C4-2B (cell line): ENCODE results near the gene TMEM178A.

Experiments
- ZFX ChIP-seq: fragments of 450-650 bp; IDR thresholded peaks from 2 replicates; pipeline ENCODE4 v1.6.1; 2017
- TF ChIP-seq, protein P1 (sequence below): fragments of 450-650 bp; conservative IDR thresholded peaks from 2 replicates; pipeline ENCODE4 v1.5.1; 2017; ENCODE audit warnings: mild to moderate bottlenecking

DNA sequence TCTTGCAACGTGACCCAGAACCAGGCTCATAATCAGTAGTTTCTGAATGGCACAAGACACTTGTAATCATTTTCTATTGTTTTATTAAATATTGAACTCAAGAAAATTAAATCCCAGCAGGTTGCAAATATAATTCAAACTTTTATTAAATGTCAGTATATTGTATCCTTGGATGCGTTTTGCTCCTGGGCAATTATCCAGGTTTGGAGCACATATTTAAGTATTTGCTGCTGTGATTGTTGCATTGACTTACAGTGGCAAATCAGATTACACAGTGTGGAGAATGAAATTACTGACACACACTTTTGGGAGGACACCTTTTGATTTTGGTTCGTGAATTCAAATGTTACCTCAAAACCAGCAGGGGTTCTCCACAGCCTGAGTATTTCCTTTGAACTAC is 27.1 kb upstream of the TMEM178A start:
- TF ChIP-seq, protein P1, sequence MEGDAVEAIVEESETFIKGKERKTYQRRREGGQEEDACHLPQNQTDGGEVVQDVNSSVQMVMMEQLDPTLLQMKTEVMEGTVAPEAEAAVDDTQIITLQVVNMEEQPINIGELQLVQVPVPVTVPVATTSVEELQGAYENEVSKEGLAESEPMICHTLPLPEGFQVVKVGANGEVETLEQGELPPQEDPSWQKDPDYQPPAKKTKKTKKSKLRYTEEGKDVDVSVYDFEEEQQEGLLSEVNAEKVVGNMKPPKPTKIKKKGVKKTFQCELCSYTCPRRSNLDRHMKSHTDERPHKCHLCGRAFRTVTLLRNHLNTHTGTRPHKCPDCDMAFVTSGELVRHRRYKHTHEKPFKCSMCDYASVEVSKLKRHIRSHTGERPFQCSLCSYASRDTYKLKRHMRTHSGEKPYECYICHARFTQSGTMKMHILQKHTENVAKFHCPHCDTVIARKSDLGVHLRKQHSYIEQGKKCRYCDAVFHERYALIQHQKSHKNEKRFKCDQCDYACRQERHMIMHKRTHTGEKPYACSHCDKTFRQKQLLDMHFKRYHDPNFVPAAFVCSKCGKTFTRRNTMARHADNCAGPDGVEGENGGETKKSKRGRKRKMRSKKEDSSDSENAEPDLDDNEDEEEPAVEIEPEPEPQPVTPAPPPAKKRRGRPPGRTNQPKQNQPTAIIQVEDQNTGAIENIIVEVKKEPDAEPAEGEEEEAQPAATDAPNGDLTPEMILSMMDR: no peak
- no peak for TF ChIP-seq ZFX
